NT2/D1 (cell line): ENCODE measurements around the gene MSI1.

Experiments
- DNase-seq: peaks from one replicate; pipeline ENCODE4 v3.0.0-alpha.2; 2011; ENCODE audit warnings: low read depth, low spot score
- H3K27me3 ChIP-seq: 2 replicates; pipeline ENCODE4 v1.6.0; 2011; ENCODE audit warnings: mild to moderate bottlenecking; ENCODE audit not compliant: insufficient read length, insufficient read depth
- H3K36me3 ChIP-seq: 2 replicates; pipeline ENCODE4 v1.6.1; 2011; ENCODE audit warnings: mild to moderate bottlenecking, low read length, mixed read lengths; ENCODE audit not compliant: insufficient read depth, insufficient read length
- H3K4me1 ChIP-seq: 2 replicates; pipeline ENCODE4 v1.5.1; 2011; ENCODE audit not compliant: insufficient read depth, insufficient read length
- H3K4me3 ChIP-seq: 2 replicates; pipeline ENCODE4 v1.5.1; 2011; ENCODE audit warnings: low read depth; ENCODE audit not compliant: insufficient read length
- H3K9ac ChIP-seq: 2 replicates; pipeline ENCODE4 v1.6.0; 2011; ENCODE audit warnings: low read depth; ENCODE audit not compliant: insufficient read length
- H3K9me3 ChIP-seq: 2 replicates; pipeline ENCODE4 v1.5.1; 2011; ENCODE audit warnings: mild to moderate bottlenecking, low read length; ENCODE audit not compliant: insufficient read depth
- SUZ12 ChIP-seq: IDR thresholded peaks from 2 replicates; pipeline ENCODE4 v1.6.1; 2011; ENCODE audit not compliant: insufficient read length, insufficient read depth; ENCODE audit errors: extremely low read depth
- YY1 ChIP-seq: IDR thresholded peaks from 2 replicates; pipeline ENCODE4 v1.6.1; 2011; ENCODE audit not compliant: insufficient read length, insufficient read depth
- ZNF274 ChIP-seq: IDR thresholded peaks from 2 replicates; pipeline ENCODE4 v1.6.1; 2011; ENCODE audit warnings: mild to moderate bottlenecking, low read depth, low read length

Gene MSI1

GRCh38 chr12:120363274-120363855 lies 5.6 kb downstream of the MSI1 start:
- H3K4me1 ChIP-seq, result peaks cover 45% of the 10 kb centered on the region
- TF ChIP-seq SUZ12 (no peak), YY1 (no peak)

DNA sequence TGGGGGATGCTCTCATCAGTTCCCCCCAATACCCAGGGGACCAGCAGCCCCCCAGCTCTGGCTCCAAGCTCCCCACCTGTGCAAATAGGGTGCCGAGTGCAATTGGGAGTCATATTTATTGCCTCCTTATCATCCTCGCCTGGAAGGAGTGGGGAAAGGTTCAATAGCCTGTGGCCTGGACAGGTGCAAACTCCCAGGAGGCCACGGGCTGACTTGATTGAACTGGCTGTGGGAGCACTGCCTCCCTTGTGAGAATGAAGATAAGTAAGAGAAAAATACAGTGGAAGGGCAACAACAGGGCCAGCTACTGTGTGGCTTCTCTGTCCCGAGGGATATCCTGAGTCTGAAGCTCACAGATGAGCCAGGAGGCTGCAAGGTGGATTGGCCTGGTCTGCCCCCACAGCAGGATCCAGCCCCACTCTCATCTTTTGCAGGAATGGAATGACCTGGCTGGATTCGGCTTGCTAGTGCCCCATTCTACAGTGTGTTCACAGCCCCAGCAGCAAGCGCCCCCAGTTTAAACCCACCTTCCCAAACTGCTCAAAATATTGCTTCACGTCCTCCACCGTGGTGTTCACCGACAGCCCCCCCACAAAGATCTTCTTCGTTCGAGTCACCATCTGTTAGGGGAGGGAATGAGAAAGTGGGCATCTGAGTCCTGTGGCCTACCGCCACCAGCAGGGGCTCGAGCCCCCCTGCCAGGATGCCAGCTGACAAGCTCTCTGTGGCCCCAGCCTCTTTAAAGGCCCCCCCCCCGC lies 6.3 kb downstream of the MSI1 start:
- TF ChIP-seq SUZ12 (no peak), ZNF274 (no peak), YY1 (no peak)
- Histone ChIP-seq H3K4me3 (no peak overlapping the region), H3K4me1 (peaks cover 47% of the 10 kb centered on the region), H3K27me3 (no peaks in the 10 kb centered on the region), H3K36me3 (peaks cover 65% of the 10 kb centered on the region), H3K9ac (peak overlapping the region; percentile 61), H3K9me3 (no peaks in the 10 kb centered on the region)
- DNase-seq, result no peak

More at GRCh38 chr12:120363274-120363855, 5.6 kb downstream of the MSI1 start:
- Histone ChIP-seq H3K9ac (peak overlapping the region; percentile 27), H3K4me3 (no peak overlapping the region), H3K9me3 (no peaks in the 10 kb centered on the region), H3K36me3 (peaks cover 61% of the 10 kb centered on the region), H3K27me3 (no peaks in the 10 kb centered on the region)
- DNase-seq, result no peak

DNA sequence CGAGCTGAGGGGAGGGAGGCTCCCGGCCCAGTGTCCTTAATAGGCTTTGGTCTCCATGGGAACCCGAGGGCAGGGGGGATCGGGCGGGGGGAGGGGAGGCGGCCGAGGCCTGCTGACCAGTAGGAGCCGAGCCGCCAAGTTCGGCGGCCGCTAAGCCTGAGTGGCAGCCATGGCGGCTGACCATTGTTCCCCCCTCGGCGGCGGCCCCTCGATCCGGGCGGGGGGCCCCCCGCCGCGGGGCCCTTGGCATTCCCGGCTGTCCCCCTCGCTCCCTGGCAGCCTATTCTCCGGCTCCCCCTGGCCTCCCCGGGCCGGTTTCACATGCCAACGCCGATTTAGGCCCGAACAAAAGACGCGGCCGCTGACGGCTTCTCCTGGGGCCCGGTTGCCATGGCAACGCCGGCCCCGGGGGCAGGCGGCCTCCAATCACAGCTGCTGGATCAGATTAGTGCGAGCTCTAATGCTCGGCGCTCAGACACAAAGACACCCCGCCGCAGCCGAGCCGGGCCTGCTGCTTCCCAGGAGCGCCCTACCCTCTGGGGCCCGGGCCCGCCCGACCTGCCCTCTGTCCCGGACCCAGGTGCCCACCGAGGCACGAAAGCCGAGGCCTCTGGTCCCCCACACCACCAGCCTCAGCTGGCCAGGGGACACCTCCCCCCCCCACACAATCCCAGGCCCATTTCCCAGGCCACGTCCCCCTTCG lies 7.3 kb downstream of the MSI1 start:
- no peak for TF ChIP-seq SUZ12
- Histone ChIP-seq H3K9me3 (no peaks in the 10 kb centered on the region), H3K27me3 (no peaks in the 10 kb centered on the region), H3K36me3 (peaks cover 69% of the 10 kb centered on the region), H3K4me3 (no peak overlapping the region), H3K4me1 (peaks cover 45% of the 10 kb centered on the region), H3K9ac (peak overlapping the region; percentile 65)
- DNase-seq, result peak; percentile 96

GRCh38 chr12:120359128-120359527 lies 9.8 kb downstream of the MSI1 start:
- TF ChIP-seq ZNF274, result no peak
- no peak for TF ChIP-seq SUZ12
- TF ChIP-seq YY1, result no peak
- Histone ChIP-seq H3K9ac (peak overlapping the region; percentile 29), H3K4me3 (no peak overlapping the region), H3K36me3 (peaks cover 68% of the 10 kb centered on the region), H3K27me3 (no peaks in the 10 kb centered on the region), H3K9me3 (no peaks in the 10 kb centered on the region), H3K4me1 (peaks cover 39% of the 10 kb centered on the region)
- DNase-seq, result no peak

DNA sequence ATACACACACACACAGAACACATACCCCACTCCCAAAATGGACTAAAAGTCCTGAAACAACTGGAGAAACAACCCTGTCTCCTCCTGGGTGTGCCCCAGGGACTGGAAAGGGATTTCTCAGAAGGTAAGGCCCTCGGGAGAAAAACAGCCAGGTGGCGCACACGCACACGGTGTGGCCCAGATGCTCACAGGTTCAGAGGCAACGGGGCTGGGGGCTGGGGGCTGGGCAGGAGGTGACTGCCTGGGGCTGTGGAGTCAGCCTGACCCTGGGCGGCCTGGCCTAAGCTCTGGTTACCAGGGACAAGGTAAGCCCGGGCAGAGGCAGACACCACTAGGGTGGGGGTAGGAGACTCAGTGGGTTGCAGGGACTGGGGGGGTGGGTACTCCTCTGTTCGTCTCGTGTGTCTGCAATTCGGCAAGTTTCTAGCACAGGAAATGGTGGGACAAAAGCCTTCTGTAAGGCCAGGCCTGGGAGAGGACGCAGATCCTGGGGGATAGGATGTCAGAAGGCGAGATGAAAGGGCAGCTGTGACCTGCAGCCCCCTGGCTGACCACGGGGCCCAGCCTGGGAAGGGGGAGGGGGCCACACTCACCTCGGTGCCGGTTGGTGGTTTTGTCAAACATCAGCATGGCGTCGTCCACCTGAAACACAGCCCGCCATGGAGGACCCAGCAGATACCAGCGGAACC lies 10.4 kb downstream of the MSI1 start:
- peaks cover 37% of the 10 kb centered on the region for H3K4me1 ChIP-seq
- no peaks in the 10 kb centered on the region for H3K27me3 ChIP-seq
- H3K9ac ChIP-seq, result peak overlapping the region; percentile 29
- TF ChIP-seq YY1, result no peak
- H3K36me3 ChIP-seq, result peaks cover 68% of the 10 kb centered on the region
- no peak for DNase-seq
- no peaks in the 10 kb centered on the region for H3K9me3 ChIP-seq
- H3K4me3 ChIP-seq, result no peak overlapping the region

- Histone ChIP-seq H3K9ac (no peak overlapping the region), H3K36me3 (peaks cover 69% of the 10 kb centered on the region), H3K9me3 (no peaks in the 10 kb centered on the region), H3K4me3 (no peak overlapping the region), H3K27me3 (no peaks in the 10 kb centered on the region), H3K4me1 (peaks cover 25% of the 10 kb centered on the region)
- no peak for DNase-seq
- TF ChIP-seq SUZ12 (no peak), ZNF274 (no peak), YY1 (no peak)
These were observed 11.9 kb downstream of the MSI1 start for GRCh38 chr12:120357104-120357503.

DNA sequence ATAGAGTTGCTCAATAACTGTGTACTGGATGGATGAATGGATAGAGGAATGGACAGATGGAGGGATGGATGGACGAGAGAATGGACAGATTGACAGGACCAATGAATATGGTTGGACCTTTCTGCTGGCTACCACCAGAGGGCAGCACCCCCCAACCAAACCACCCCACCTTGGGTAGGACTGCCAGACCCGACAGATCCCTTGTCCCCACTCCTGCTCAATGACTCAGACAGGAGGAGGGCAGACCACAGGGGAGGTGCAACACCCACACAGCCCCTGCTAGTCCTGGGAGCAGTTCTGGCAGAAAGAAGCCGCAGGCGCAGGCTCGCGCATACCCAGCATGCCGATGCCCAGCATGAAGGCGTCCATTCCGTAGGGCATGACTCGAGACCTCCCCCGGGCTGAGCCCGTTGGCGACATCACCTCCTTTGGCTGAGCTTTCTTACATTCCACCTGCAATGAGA lies 12.4 kb downstream of the MSI1 start:
- Histone ChIP-seq H3K36me3 (peaks cover 71% of the 10 kb centered on the region), H3K9me3 (no peaks in the 10 kb centered on the region)

More for the DNA sequence above, 12.4 kb downstream of the MSI1 start:
- TF ChIP-seq SUZ12 (no peak), YY1 (no peak), ZNF274 (no peak)
- no peaks in the 10 kb centered on the region for H3K27me3 ChIP-seq
- H3K4me1 ChIP-seq, result peaks cover 23% of the 10 kb centered on the region
- H3K4me3 ChIP-seq, result no peak overlapping the region
- H3K9ac ChIP-seq, result no peak overlapping the region
- DNase-seq, result peak; percentile 76
